SHP77 (cell line): Measurements from ENCODE around the gene ST6GALNAC2.
A peak's percentile ranks its signal among the peaks of the same experiment; 100 is the strongest.

Source experiments
- DNase-seq, 2 experiments: peaks; one replicate each; lab custom pipeline; 2025; lab: John Stamatoyannopoulos, UW

The ST6GALNAC2 gene

GRCh38 chr17:76599694-76600460 lies 14.2 kb upstream of the ST6GALNAC2 start:
- DNase-seq, result no peak

- peak; percentile 76 to 90 for DNase-seq
Observed at GRCh38 chr17:76598004-76598439, 12.4 kb upstream of the ST6GALNAC2 start.

- DNase-seq, result peak; percentile 27 to 55
Observed at GRCh38 chr17:76597156-76598003, 11.7 kb upstream of the ST6GALNAC2 start.

GRCh38 chr17:76594690-76595089 lies 9.0 kb upstream of the ST6GALNAC2 start:
- no peak for DNase-seq

- peak in 1 of 2 experiments; percentile 20 for DNase-seq
Observed at GRCh38 chr17:76593959-76594358, 8.3 kb upstream of the ST6GALNAC2 start.

GRCh38 chr17:76593384-76593826 lies 7.7 kb upstream of the ST6GALNAC2 start:
- DNase-seq, result peak; percentile 52 to 63

GRCh38 chr17:76588182-76588581 lies 2.5 kb upstream of the ST6GALNAC2 start:
- no peak for DNase-seq

- DNase-seq, result peak; percentile 69 to 79
Observed at GRCh38 chr17:76586741-76587487, 1.3 kb upstream of the ST6GALNAC2 start.

GRCh38 chr17:76585033-76585648 lies 519 bp downstream of the ST6GALNAC2 start:
- DNase-seq, result no peak

GRCh38 chr17:76584427-76585032 lies 1.1 kb downstream of the ST6GALNAC2 start:
- no peak for DNase-seq

- no peak for DNase-seq
Observed at GRCh38 chr17:76582660-76583059, 3.0 kb downstream of the ST6GALNAC2 start.

- no peak for DNase-seq
Observed at GRCh38 chr17:76581515-76581914, 4.1 kb downstream of the ST6GALNAC2 start.

- DNase-seq, result no peak
Observed at GRCh38 chr17:76579281-76579680, 6.4 kb downstream of the ST6GALNAC2 start.

GRCh38 chr17:76578376-76578775 lies 7.3 kb downstream of the ST6GALNAC2 start:
- no peak for DNase-seq

GRCh38 chr17:76577876-76578275 lies 7.8 kb downstream of the ST6GALNAC2 start:
- DNase-seq, result no peak

GRCh38 chr17:76576189-76576588 lies 9.5 kb downstream of the ST6GALNAC2 start:
- DNase-seq, result no peak

GRCh38 chr17:76575570-76575969 lies 10.1 kb downstream of the ST6GALNAC2 start:
- no peak for DNase-seq

GRCh38 chr17:76574166-76574565 lies 11.5 kb downstream of the ST6GALNAC2 start:
- DNase-seq, result no peak

GRCh38 chr17:76573096-76573495 lies 12.6 kb downstream of the ST6GALNAC2 start:
- DNase-seq, result no peak

- DNase-seq, result no peak
Observed at GRCh38 chr17:76572201-76572910, 13.3 kb downstream of the ST6GALNAC2 start.
